ENCODE data around the gene TFIP11.

Gene TFIP11

DNA sequence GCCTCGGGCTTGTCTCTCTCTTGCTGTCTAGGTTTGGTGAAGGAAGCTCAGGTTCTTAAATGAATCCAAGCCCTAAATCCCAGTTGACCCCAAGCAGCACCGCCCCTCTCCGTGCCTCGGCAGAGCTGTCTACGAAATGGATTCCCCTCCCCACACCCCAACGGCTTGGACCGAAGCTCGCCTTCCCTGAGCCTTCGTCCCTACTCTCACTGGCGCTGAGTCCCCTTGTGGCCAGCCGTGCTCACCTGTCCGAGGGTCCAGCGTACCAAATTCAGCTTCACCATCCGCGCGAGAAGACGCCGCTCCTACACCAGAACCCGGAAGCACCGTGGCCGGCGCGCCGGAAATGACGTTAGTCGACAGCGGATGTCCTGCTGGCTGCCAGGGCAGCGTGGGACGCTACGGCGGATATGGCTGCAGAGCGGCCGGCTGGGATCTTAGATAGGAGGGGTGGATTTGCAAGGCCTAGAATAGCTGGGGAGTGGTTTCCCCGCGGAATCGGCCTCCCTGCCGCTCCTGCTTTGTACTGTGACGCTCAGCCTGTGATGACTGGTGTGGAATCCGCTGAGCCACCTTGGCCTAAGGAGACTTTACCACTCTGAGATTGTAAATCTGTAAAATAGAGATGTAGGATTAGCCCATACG lies at the start of gene TFIP11:
Gene TFIP11, minus strand, starts transcription at position 325 of the 645 bp plus-strand sequence. CDS start 2,201 bp downstream, outside the sequence.
- DNase-seq, result no peak

DNA sequence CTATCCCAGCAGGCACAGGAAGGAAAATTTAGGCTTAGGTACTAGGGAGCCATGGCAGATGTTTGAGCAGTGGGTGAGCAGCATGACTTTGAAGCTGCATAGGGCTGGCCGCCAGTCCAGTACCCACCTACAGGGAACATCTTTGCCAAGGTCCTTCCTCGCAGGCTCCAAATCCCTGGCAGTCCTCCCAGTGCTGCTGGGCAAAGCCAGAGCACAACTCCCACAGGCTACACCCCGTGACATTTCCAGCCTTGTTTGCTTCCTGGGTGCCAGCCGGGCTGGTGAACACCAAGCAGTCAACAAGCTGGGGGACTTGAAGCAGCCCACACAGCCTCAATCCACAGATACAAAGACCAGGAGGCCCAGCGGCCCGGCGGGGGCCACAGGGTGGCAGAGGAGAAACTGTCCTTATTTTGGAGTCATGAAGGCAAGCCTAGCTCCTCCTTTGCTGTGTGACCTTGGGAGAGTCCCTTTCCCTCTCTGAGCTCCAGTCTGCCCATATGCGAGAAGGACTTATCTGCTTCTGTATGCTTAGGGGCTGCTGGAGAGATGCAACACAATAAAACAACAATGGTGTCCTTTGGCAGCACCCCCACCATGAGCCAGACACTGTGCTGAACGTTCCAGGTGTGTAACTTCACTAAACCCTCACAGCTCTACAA lies 49.6 kb upstream of the TFIP11 start:
- no peak for DNase-seq

DNA sequence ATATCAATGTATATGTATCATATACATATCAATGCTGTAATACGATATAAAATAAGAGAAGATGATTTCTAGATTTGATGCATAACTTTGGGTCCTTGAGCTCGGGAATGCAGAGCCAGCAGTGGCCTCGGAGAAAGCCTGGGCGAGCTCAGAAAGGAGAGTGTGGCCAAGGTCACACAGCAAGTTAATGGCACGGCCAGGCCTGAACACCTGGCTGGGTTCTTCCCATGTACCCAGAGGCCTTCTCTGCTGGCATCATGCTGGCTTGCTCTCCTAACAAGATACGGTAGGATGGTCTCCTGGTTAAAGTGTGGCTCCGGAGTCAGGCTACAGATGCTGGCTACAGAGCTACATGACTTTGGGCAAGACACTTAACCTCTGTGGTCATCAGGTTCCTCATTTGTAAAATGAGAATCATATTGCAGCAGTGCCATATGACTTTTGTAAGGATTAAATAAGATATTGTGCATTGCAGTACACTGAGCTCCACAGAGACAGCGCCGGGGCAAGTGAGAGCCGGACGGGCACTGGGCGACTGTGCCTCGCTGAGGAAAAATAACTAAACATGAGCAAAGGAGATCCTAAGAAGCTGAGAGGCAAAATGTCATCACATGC lies 47.8 kb upstream of the TFIP11 start:
- DNase-seq, result no peak

DNA sequence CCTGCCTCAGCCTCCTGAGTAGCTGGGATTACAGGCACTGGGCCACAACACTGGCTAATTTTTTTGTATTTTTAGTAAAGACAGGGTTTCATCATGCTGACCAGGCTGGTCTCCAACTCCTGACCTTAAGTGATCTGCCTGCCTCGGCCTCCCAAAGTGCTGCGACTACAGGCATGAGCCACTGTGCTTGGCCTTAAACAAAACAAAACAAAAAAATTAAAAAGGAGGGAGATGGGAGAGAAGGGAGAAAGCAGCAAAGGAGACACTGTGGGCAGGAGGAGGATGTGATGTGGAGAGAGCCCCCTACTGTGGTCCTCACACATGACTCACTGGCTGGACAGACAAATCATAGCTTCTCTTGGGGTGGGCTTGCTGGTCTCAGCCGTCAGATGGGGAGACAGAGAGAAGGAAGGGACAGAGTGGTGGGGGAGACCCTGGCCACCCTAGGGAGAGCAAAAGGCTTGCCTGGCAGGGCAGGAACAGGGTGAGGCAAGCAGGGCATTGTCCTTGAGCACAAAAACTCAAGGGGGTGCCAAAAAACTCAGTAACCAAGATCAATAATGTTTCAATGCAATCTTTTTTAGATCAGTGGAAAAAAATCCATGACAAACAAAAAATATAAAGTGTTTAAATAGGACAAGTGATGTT lies 46.1 kb upstream of the TFIP11 start:
- DNase-seq, result no peak

DNA sequence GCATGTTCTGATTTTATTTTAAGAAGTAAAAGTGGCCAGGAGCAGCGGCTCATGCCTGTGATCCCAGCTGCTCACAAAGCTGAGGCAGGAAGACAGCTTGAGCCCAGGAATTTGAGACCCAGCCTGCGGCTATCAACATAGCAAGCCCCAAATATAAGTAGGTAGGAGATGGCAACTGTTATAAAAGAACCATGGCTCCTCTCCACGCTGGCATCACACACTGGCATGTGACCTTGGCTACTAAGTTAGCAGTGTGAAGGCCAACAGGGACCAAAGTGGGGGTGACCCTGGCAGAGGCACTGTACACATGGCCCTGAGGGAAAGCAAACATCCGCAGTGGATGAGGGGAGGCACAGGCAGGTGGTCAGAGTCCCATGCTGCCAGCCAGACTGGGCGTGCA lies 44.6 kb upstream of the TFIP11 start:
- no peak for DNase-seq

DNA sequence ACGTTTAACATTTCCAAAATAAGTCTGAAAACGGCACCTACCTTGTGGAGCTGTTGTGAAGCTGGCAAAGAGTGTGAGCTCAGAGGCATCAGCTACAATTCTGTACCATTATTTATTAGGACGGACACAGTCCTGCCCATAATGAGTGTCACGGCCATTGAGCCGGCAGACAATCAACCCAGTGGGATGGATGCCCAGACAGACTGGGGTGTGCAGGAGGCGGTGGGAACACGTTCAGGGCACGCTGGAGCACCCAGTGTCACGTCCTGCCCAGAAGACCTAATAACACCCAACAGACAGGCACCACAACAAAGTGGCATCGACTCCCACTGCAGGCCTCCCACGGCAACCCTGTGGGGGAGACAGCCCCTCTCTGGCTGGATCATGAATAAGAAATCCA lies 43.2 kb upstream of the TFIP11 start:
- no peak for DNase-seq

DNA sequence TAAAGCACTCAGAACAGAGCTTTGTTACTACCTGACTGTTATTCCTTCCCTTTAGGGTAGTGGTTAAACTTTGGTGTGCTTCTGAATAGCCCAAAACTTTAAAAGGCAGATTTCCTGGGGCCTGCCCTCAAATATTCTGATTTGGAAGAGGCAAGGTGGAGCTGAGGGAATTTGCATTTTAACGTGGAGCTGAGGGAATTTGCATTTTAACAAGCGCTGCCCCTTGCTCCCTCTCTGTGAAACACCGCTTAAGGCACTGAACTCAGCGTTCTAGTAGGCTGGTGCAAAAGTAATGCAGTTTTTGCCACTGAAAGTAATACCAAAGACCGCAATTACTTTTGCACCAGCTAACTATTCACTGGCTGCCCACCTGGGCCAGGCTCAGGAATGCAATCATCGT lies 42.7 kb upstream of the TFIP11 start:
- no peak for DNase-seq

DNA sequence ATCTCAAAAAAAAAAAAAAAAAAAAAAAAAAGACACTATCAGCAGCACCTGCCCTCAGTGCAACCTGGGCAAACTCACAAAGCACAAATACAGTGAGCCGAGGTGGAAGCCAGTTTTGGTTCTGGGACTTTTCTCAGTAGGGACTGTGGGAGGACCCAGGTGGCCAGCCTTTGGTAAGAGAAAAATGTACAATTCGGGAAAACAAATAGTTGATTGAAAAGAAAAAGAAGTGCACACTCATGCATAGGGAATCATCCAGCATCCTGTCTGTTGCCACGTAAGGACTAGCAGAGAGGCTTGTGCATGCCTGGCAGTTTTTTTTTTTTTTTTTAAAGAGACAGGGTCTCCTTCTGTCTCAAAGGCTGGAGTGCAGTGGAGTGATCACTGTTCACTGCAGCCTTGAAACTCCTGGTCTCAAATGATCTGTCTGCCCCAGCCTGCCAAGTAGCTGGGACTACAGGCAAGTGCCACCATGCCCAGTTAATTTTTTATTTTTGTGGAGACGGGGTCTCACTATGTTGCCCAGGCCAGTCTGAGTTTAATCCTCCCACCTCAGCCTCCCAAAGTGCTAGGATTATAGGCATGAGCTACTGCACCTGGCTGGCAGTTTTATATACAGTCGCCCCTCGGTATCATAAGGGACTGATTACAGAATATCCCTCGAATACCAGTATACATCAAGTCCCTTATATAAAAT lies 40.9 kb upstream of the TFIP11 start:
- no peak for DNase-seq

DNA sequence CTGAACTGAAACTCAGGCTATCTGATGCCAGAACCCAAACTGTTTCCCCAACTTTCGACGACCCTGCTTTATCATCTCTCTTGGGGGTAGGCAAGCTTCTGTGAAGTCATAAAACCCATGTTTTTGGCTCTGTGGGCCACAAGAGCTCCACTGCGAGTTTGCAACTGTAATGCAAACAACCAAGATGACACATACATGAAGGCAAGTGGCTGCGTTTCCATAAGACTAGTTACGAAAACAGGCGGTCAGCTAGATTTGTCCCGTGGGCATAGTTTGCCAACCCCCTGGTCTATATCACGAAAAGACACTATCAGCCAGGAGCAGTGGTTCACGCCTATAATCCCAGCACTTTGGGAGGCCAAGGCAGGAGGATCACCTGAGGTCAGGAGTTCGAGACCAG lies 40.2 kb upstream of the TFIP11 start:
- no peak for DNase-seq

DNA sequence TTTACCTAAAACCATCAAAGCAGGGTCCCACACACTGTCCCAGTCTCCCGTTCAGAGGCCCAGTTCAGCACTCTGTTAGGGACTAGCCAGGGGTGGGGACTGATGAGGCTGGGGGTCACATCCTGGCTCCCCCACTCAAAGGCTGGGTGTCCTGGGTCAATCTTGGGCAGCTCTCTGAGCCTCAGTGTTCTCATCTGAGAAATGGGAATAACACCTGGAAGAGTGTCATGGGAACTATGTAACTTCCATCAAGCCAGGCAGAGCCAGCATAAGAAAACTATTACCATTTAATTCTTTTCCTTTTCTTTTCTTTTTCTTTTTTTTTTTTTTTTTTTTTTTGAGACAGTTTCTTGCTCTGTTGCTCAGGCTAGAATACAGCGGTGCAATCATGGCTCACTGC lies 39.3 kb upstream of the TFIP11 start:
- no peak for DNase-seq

DNA sequence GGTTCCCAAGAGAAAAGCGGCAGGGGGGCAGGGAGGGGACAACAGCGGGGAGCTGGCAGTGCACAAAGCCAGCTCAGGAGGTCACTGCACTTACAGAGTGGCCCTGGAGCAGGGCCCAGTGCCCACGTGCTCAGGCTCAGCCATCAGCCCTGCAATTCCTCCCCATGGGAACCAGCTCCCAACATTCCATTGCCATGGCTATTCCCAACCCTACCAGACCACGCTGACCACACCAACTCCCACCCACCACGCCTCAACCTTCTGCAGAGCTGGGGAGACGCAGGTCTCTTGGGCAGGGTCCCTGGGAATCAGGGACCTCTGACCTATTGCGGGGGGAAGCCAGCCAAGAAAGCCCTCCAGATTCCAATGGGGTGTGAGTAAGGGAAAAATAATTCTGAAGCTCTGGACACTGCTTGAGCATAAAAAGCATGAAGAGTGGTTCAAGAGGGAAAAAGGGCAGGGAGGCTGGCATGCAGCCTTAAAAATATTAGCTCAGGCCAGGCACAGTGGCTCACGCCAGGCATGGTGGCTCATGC lies 38.3 kb upstream of the TFIP11 start:
- DNase-seq, result no peak

DNA sequence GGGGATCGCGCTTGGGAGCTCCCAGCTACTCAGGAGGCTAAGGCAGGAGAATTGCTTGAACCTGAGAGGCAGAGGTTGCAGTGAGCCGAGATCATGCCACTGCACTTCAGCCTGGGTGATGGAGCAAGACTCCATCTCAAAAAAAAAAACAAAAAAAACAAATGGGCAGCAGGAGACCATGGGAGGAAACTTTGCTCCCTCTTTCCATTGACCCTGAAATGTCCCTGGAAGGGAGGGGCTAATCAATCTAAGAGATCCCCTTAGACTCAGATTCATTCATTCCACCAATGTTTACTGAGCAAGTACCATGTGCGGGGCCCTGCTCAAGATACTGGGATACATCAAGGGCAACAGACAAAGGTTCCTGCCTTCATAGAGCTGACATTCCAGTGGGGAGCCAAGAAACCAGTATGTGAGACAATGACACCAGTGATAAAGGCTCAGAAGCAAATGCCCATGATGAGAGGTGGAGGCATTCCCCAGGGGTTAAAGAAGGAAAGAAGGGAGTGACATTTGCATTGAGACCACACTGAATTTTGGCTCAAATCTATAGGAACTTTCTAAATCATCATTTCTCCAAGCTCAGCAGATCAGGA lies 37.7 kb upstream of the TFIP11 start:
- DNase-seq, result no peak

DNA sequence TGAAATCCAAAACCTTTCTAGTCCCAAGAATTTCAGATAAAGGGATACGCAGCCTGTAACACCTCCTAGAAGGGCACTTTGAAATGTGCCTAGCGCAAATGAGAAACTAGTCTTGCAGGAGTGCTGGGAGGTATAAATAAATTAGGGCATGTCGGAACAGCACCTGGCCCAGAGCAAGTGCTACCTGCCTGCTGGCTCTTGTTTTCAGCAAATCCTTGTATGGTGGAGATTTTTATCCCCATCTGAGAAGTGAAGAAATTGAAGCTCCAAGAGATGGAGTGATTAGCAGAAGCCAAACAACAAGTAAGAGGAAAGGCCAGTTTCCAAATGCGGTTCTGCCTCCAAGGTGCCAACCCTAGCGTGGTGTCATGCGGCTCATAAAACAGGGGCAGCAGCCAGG lies 36.7 kb upstream of the TFIP11 start:
- DNase-seq, result no peak

DNA sequence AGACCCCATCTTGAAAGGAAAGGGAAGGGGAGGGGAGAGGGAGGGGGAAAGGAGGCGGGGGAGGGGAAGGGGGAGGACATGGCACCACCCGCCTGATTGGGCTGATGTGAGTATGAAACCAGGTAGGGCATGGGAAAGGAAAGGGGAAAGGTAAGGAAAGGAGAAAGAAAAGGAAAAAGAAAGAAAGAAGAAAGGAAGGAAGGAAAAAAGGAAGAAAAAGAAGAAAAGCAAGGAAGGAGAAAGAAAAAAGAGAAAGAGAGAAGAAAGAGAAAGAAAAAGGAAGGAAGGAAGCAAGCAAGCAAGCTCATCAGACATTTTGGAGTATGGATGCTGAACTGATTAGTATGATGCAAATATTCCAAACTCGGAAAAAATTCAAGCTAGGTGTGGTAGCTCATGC lies 36.0 kb upstream of the TFIP11 start:
- no peak for DNase-seq

DNA sequence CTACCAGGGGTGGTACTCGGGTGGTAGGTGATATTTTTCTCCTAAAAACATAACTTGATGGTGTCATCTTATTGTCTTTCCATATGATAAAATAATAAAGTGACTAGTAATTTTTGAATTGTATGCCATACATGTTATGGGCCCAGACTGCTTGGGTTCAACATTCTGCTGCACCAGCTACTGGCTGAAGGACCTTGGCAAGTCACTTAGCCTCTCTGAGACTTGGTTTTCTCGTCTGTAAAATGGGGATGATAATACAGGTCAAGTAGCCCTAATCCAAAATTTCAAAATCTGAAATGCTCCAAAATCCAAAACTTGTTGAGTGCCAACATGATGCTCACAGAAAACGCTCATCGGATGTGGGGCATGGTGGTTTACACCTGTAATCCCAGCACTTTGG lies 35.6 kb upstream of the TFIP11 start:
- no peak for DNase-seq

DNA sequence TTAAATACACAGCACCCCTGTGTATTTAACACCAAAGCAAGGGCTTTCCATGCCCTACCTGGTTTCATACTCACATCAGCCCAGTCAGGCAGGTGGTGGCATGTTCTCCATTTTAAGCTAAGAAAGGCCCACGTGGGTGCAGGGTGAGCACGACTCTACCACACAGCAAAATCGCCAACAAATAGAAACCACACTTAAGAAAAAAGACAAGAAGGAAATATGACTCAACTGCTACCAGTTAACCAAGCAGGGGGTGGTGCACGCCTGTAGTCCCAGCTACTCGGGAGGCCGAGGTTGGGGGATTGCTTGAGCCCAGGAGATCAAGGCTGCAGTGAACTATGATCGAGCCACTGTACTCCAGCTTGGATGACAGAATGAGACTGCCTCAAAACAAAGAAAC lies 35.2 kb upstream of the TFIP11 start:
- no peak for DNase-seq

DNA sequence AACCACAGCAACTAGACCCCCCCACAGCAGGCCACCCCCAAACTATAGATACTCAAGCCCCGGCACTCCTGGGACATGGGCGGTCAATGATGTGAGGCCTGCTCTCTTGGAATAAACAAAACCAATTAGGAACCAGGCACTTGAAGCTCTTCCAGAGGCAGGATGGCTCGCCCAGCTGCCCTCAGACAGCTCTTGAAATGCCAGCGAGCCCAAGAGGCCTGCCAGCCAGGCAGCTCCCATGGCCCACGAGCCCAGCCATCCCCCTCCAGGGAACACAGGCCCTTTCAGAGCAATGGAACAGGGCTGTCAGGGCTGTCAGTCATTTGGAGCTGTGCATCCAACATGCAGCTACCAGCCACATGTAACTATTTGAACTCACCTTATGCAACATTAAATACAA lies 34.0 kb upstream of the TFIP11 start:
- no peak for DNase-seq

DNA sequence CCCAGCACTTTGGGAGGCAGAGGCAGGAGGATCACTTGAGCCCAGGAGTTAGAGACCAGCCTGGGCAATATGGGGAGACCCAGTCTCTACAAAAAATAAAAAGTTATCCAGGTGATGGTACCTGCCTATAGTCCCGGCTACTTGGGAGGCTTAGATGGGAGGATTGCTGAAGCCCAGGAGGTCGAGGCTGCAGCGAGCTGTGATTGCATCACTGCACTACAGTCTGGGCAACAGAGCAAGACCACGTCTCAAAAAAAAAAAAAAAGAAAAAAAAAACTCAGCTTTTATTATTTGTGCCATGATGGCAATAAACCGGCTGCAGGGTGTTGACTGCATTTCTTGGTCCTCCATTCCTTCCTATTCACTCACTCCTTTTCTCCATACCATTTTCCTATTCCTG lies 33.6 kb upstream of the TFIP11 start:
- no peak for DNase-seq

DNA sequence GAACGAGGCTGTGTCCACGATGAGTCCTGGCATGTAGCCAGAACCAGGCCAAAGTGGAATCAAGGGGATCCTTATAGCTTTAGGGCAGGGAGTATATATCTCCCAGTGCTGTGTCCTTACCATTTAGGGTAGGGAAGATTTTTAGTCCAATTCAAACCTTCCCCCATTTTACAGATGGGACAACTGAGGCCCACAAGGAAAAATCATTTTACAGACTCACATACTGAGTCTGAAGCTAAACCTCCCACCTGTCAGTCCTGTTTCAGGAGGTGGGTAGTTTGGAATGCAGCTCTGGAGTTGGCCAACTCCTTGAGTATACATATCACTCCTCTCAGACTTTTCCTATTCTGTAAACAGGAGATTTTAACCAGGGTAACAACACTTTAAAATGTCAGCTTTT lies 33.1 kb upstream of the TFIP11 start:
- DNase-seq, result no peak

DNA sequence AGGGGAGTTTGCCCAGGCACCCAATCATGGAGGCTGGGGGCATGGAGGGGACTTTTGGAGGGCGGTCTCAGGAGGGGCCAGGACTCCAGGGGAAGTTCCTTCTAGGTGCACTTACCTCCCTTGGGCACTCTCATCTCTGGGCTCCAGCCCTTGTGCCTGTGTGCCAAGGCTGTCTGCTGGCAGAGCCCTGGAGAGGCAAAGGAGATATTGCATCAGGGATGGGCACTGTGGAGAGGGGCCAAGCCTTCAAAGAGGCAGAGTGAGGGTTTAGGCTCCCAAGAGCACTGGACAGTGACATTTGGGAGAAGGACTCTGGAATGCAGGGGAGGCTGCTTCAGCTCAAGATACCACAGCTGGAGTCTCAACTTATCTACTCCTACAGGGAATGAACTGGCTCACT lies 32.2 kb upstream of the TFIP11 start:
- no peak for DNase-seq

DNA sequence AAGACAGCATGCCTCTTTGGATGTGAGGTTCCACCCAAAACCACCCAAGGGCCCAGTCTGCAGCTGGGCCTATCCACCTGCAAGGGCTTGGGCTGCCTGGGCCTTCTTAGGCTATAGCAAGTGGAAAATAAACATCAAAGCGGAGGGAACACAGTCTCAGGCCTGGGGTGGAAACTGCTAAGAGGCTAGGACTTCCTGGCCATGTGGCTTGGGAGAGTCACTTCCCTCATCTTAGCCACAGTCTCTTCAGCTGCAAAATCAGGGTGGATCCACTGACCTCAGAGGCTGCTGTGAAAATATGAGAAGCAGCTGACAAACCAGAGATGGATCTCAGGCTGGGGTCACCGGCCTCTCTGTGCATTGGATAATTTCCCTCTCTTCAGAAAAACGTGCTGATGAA lies 30.6 kb upstream of the TFIP11 start:
- no peak for DNase-seq

DNA sequence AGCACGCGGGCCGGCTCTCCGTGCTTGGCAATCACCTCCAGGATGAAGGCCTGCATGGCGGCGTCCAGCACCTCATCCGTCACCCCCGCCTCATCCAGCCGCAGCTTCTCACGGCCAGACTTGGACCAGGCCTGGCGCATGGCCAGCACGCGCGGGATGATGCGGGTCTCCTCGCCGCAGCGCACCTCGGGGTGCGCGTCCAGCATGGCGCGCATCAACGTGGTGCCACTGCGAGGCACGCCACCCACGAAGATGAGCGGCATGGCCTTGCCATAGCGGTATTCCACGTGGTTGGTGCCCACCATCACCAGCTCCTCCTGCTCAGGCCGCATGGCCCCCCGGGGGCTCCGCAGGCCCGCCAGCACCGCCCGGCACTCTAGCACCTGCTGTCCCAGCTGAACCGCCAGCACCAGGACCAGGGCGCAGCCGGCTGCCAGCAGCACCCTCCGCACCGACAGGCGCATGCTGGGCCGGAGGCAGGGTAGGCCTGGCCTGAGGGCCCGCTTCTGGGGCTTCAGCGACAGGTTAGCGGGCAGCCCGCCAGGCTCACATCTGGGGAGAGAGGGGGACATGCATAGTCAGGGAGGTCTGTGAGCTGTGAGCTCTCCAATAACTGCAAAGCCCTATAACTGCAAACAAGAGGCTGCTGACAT lies 29.0 kb upstream of the TFIP11 start:
- DNase-seq, result no peak
